GM12891 (cell line): ENCODE data around the gene MOB3A.

Experiments used
- POLR2A ChIP-seq: IDR thresholded peaks from 2 replicates; pipeline ENCODE4 v1.6.1; 2011; ENCODE audit warnings: low read depth, low read length, control low read depth
- TAF1 ChIP-seq: IDR thresholded peaks from 2 replicates; pipeline ENCODE4 v1.6.1; 2011; ENCODE audit warnings: low read depth, low read length, control low read depth

DNA sequence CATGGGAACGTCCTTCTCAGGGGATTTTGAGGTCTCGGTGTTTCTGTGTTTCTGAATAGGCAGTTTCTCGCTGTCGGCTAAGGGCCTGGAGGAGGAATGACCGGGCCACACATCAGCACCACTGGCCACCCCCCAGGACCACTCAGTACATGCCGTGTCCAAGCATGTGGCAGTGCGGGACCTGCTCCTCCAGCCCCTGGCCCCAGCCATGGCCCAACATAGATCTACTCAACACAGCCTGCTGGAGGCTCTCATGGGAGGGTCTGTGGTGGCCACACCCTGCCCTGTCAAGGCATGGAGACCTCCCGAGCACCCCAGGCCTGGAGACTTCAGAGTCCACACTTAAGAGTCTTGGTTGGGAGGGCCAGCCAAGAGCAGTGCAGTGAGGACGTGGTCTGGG, 18.1 kb upstream of the MOB3A start:
- TF ChIP-seq POLR2A (no peak), TAF1 (no peak)
